HG03095 (cell line): ENCODE measurements around the gene NME8.

ENCODE experiments used
- ATAC-seq: cut with Tn5 transposase; IDR thresholded peaks from one replicate; pipeline ENCODE4 v1.9.1; 2021; ENCODE audit warnings: moderate library complexity; ENCODE audit not compliant: unreplicated experiment

The NME8 gene

DNA sequence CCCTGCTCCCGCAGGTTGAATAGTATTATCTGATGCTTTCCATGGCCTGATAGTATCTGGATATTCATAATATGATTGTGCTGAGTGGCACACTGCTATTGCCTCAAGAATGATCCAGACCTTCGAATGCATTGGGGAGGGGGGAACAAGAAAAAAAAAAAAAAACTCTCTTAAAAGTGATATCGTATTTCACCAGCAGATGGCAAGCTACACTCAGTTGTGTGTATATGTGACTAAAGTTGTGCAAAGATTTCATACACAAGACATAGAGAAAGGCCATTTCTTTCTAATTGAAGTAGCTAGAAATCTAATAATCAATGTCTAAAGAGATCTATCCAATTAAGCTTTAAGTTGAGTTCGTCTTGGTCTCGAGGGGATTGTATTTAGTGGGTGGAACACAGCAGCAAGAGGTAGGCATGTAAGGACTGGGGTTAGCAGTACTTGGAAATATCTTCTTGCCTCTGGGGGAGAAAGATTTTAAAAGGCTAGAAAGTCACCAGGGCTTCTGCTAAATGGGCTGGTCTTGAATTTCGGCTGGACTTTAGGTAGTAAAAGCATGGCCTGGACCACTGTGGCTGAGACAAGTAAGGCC lies 52.9 kb downstream of the NME8 start:
- ATAC-seq = no peak

- ATAC-seq = no peak
Measured at GRCh38 chr7:37901890-37902524, 53.6 kb downstream of the NME8 start.

- ATAC-seq = no peak
Measured at GRCh38 chr7:37908221-37908788, 59.9 kb downstream of the NME8 start.

GRCh38 chr7:37912756-37913155 lies 64.4 kb downstream of the NME8 start:
- ATAC-seq = no peak

GRCh38 chr7:37915438-37915837 lies 67.0 kb downstream of the NME8 start:
- no peak for ATAC-seq

- no peak for ATAC-seq
Measured at GRCh38 chr7:37916017-37916672, 67.7 kb downstream of the NME8 start.

DNA sequence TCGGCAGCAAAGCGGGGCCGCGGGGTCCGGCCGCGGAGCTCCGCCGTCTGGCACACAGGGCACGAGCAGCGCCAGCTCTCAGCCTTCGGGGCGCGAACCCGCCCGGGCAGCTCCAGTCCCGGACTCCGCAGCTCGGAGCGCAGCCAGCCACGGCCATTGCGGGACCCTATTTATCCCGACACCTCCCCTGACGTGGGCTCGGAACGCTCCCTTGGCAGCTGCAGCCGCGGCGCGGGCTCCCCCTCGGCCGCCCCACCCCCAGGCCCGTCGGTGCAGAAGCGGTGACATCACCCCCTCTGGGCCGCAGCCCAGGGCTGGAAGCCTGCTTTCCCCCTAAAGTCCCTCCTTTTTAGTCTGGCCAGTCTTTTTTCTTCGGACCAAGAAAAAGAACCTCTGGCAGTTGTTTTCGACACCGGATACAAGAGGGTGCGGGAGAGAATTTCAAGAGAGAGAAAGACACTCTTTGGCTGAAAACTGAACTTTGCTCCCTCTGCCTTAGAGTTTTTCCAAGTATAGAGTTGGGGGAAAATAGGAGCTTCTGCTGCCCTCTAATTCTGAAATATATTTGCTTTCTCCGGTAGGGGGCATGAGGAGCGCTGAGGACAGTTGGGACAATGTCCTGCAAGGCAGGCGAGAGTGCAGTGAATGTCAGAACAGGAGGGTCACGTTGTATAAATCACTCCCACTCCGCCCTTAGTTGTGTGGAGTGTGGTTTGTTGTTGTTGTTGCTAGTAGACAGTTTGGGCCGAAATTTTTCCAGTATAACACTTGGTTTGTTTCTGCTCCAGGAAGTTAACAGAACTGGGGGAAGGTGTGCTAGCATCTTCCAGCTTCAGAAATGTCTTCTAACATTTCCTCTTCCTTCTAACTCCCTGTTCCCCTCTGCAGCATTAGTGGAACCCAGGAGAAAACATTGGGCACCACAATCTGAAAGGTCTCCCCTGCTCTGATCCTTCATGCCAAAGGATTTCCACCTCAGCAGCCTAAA lies 68.6 kb downstream of the NME8 start, which contains the start of gene SFRP4:
SFRP4 (minus strand) TSS at position 145 of the 988 bp plus-strand sequence. CDS start 280 bp downstream, outside the sequence.
- no peak for ATAC-seq

DNA sequence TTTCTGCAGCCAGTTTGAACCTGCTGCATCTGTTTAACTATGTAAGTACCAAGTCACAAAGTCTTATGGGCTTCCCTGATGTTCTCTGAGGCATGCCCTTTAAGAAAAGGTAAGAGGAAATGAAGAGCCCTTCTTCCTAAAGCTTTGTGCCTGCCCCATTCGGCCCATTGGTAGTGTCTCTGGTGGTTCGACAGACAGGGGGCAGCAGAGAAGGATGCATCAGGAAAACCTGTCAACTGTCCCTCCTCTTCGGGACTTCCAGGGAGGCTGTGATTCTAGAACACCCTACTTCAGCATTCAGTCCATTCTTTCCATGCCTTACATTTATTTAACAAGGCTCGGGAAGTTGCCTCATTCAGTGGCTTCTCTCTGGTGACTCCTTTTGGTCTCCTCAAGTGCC lies 70.1 kb downstream of the NME8 start:
- no peak for ATAC-seq

DNA sequence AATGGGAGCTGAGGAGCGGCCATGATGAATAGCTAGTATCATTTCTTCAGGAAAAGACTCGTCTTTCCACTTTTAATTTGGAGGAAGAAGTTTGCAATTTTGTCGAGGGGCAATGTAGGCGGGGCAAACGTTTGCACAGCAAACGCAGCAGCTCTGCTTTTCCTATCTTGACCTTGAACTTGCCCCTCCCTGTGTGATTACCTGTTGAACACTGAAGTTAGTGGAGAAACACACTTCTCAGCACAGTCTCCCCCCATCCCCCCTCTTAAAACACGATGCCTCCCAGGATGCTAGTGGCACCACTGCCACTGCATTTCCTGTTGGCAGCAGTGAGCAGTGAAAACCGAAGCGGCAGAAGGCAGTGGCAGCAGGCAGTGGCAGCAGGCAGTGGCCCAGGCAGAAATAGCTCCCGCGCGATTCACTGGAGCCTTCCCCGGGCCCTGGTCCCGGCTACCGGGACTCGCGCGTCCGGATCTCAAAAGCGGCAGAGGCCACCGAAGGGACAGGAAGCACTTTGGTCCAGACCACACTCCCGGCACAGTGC lies 72.0 kb downstream of the NME8 start, which contains the start of gene EPDR1:
EPDR1 (plus strand) TSS at position 336 of the 544 bp plus-strand sequence. CDS start 300 bp downstream, outside the sequence.
- no peak for ATAC-seq

DNA sequence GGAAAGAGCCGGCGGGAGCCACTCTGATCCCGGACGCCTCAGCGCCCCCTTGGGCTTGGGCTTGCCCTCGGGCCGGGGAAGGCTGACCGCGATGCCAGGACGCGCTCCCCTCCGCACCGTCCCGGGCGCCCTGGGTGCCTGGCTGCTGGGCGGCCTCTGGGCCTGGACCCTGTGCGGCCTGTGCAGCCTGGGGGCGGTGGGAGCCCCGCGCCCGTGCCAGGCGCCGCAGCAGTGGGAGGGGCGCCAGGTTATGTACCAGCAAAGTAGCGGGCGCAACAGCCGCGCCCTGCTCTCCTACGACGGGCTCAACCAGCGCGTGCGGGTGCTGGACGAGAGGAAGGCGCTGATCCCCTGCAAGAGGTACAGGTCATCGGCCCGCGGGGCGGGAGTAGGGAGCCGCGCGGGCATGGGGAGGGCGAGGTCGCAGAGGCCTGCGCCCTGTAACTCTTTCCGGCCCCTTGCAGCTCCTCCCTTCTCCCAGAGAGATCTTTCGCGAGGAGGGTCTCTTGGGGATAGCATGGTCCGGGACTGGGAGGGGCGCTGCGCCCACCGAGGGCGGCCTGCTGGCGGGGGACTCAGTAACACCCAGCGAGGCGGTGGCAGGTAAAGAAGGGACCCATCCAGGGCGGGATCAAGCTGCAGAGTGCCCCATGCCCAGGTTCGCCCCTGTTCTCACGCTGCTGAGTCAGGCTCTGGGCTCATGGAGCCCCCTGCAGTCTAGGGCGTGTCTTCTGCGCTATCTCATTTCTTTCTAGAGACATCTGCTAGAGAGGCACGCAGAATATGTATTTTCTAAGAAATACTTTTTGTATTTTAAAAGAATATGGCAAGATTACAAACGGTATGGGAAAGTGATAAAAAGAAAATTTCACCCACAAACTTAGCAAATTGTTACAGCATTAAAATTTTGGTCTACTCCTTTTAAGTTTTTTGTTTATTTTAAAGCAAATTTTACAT lies 72.7 kb downstream of the NME8 start:
- ATAC-seq = no peak

- no peak for ATAC-seq
Measured at GRCh38 chr7:37921876-37922275, 73.5 kb downstream of the NME8 start.

GRCh38 chr7:37923996-37924395 lies 75.6 kb downstream of the NME8 start:
- ATAC-seq = no peak

GRCh38 chr7:37924491-37925041 lies 76.2 kb downstream of the NME8 start:
- no peak for ATAC-seq

- no peak for ATAC-seq
Measured at GRCh38 chr7:37925620-37926019, 77.2 kb downstream of the NME8 start.

DNA sequence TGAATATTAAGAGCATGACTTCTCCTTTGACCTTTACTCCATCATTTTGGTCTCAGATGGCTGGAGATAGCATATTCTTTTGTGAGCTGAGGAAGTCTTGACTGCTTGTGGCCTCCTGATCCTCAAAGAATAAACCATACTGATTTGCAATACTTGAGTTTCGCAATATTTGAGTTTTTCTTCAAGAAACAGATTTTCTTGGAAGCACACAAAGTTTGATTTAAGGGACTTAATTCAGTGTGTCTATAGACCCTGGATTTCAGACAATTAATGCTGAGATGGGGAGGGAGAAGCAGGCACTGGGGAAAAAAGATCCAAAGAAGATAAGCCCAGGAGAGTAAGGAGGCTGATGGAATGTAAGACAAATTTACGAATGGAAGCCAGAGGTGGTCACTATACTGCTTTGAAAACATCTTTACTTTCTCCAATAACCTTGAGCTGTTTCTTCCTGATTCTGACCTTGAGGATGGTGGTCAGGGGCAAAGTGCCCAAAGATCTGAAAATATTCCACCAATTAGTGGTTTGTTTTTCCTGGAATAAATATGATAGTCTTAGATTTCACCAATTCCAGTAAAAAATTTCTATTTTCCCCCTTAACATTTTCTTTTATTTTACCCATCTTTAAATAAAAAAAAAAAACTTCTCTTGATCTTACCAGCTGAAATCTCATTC lies 79.5 kb downstream of the NME8 start:
- ATAC-seq = no peak

DNA sequence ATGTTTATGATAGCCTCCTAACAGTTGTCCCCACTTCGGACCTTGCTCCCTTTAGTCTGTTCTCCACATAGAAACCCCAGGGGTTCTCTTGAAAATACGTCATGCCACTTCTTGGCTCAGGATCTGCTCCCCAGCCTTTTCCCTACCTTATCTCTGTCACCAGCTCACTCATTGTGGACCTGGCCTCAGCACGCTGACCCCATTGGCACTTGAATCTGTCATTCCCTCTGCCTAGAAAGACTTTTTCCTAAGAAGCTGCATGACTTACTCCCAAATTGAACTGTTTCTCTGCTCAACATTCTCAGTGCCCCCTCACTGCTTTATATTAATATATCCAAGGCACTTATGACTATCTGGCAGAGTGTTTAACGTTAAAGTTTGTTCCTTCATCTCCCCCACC lies 80.5 kb downstream of the NME8 start:
- ATAC-seq = no peak

- ATAC-seq = no peak
Measured at GRCh38 chr7:37930226-37930948, 82.0 kb downstream of the NME8 start.

GRCh38 chr7:37932543-37932942 lies 84.1 kb downstream of the NME8 start:
- no peak for ATAC-seq
